Measurements from ENCODE around the gene RTTN.

Gene RTTN

DNA sequence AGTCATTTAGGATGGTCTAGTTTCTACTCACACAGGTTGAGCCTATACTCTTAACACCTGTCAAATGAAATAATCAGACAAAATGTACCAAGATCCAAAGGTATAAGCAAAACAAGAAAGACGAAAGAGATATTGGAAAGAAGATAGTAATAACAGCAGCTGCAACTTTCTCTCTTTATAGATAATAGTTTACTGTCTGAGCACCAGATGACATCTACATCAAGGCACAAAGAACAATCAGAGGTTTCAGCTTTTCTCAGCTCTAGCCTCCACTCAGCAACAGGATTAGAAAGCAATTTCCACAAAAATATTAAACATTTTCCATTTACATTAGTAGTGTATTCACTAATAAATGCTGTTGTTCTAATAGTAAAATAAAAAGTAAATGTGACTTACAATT, 66.3 kb downstream of the RTTN start:
- TF ChIP-seq, protein P1, sequence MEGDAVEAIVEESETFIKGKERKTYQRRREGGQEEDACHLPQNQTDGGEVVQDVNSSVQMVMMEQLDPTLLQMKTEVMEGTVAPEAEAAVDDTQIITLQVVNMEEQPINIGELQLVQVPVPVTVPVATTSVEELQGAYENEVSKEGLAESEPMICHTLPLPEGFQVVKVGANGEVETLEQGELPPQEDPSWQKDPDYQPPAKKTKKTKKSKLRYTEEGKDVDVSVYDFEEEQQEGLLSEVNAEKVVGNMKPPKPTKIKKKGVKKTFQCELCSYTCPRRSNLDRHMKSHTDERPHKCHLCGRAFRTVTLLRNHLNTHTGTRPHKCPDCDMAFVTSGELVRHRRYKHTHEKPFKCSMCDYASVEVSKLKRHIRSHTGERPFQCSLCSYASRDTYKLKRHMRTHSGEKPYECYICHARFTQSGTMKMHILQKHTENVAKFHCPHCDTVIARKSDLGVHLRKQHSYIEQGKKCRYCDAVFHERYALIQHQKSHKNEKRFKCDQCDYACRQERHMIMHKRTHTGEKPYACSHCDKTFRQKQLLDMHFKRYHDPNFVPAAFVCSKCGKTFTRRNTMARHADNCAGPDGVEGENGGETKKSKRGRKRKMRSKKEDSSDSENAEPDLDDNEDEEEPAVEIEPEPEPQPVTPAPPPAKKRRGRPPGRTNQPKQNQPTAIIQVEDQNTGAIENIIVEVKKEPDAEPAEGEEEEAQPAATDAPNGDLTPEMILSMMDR (IDR thresholded peaks at IDR 0.05; ENCODE audit: control extremely low read depth, extremely low read depth, low read depth, missing control alignments) = no peak
- POLR2A ChIA-PET = no interaction called here
- DNase-seq (ENCODE audit: extremely low spot score) = no peak
- CTCF ChIA-PET = no interaction called here

DNA sequence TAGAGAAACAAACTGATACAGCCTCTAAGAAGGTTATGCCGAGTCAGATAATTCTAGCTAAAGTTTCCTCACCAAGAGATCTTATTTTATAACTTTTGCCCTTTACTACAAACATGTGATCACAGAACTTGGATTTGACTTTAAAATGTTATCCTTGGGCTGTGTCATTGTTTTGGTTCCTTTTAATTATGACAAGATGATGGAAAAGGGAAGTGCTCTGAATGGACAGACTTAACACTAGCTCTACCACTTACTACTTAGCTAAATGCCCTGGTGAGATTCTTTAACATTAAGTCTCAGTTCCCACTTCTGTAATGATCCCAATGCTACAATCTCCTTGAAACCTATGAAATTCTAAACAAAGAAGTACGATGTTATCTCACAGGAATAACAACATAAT, 69.9 kb downstream of the RTTN start:
- DNase-seq (ENCODE audit: extremely low spot score) = no peak
- ChIA-PET CTCF (no interaction called here), POLR2A (no interaction called here)
- TF ChIP-seq, protein P1 (IDR thresholded peaks at IDR 0.05; ENCODE audit: control extremely low read depth, extremely low read depth, low read depth, missing control alignments) = no peak

DNA sequence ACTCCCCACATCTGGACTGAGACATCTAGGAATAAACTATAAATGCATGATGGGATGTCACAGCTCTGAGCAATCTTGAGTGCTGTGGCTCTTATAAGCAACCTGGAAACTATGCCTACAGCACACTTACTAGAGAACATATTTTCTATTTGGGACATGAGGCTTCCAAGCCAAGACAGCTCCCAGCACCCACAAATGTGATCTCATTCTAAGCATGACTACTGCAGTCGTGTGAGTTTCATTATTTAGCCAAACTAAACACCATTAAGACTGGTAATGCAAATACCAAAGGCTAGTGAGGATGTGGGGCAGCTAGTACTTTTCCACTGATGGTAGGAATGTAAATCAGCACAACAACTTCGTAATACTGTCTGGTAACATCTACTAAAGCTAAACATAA, 72.5 kb downstream of the RTTN start:
- DNase-seq (ENCODE audit: extremely low spot score) = no peak
- TF ChIP-seq, protein P1 (IDR thresholded peaks at IDR 0.05; ENCODE audit: control extremely low read depth, extremely low read depth, low read depth, missing control alignments) = no peak
- POLR2A ChIA-PET = no interaction called here
- CTCF ChIA-PET = interaction anchor here (0.9 to 2.2 kb wide), 4 partner anchors 9 to 301 kb away, joined by 3 to 6 read pairs (median 3); no protein-coding TSS in a partner anchor

DNA sequence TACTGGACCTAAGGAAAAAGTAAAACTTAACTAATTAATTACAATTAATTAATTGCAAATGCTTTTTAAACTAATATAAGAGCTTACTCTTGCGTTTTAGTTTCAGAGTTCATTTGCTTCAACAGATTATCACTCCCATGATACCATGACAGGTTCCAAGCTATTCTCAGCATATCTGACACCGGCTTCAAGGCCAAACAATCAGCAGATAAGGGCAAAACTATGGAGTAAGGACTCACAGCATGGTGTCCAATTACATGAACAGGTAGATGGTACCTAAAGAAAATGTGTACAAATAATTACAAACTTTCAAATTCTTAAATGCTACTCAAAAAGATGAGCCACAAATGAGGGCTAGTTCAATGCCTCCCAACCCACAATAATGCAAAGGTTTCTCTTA, 77.2 kb downstream of the RTTN start:
- TF ChIP-seq, protein P1 (IDR thresholded peaks at IDR 0.05; ENCODE audit: control extremely low read depth, extremely low read depth, low read depth, missing control alignments) = no peak
- DNase-seq (ENCODE audit: extremely low spot score) = no peak
- ChIA-PET POLR2A (no interaction called here), CTCF (interaction anchor here (1.4 kb wide), 1 partner anchor 67 kb away, joined by 4 read pairs; no protein-coding TSS in a partner anchor)

DNA sequence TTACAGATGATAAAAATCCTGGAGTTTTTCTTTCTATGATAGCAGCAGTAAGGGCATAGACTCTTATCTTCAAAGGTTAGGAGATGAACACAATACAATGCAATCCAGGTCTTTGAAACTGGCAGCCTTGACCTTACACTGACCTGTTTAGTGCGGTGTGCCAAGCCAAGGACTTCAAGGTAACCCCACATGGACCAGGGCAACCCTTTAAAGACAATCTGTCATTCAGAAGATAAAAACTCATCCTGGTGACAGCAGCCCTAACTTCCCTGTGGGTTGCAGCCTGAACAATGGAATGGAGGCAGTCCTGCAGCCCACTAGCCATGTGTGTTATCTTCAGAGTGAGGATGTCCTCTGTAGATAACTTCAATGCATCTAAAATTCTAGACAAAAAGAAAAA, 78.1 kb downstream of the RTTN start:
- ChIA-PET POLR2A (no interaction called here), CTCF (interaction anchor here (1.1 to 1.4 kb wide), 3 partner anchors 38 to 68 kb away, joined by 3 to 4 read pairs (median 3); no protein-coding TSS in a partner anchor)

DNA sequence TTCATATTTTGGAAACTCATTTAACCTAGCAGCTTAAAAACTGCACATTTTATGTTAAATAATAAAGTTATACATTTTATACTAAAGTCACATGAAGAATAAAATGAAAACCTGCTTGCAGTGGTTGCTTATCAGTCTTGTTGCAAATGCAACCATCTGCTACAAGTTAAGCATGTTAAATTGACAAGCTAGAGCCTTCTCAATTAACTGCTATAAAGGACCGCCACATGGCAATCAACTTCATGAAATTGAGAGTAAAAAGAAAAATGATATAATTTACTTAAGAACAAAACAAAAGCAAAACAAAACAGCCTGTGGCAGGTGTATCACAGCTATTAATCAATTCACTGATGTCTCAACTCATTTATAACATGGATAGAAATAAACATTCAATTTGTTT, 78.7 kb downstream of the RTTN start:
- POLR2A ChIA-PET = no interaction called here
- DNase-seq (ENCODE audit: extremely low spot score) = no peak
- CTCF ChIA-PET = interaction anchor here (1.1 to 1.3 kb wide), 2 partner anchors 39 to 40 kb away, joined by 3 read pairs; no protein-coding TSS in a partner anchor
- TF ChIP-seq, protein P1 (IDR thresholded peaks at IDR 0.05; ENCODE audit: control extremely low read depth, extremely low read depth, low read depth, missing control alignments) = no peak

More for the DNA sequence above, 78.1 kb downstream of the RTTN start:
- TF ChIP-seq, protein P1 (IDR thresholded peaks at IDR 0.05; ENCODE audit: control extremely low read depth, extremely low read depth, low read depth, missing control alignments) = no peak
- DNase-seq (ENCODE audit: extremely low spot score) = no peak

All from GM10248 (cell line).